Activated naive CD8-positive, alpha-beta T cell treated with anti-CD3 and anti-CD28 coated beads, Interleukin-2, amount 50 U/mL, for 24 hours (primary cell): ENCODE data around the gene PRDM8.

ENCODE experiments used
- ATAC-seq: fragments of 150-1000 bp; cut with Tn5 transposase; one replicate; pipeline ENCODE4 v1.10.0; 2021
- DNase-seq: peaks from one replicate; pipeline ENCODE4 v3.0.0; 2021
- H3K27ac Mint-ChIP-seq: one replicate; pipeline ENCODE4 v1.8.0; 2021; ENCODE audit warnings: mild to moderate bottlenecking, mixed read lengths
- H3K27me3 Mint-ChIP-seq: one replicate; pipeline ENCODE4 v1.8.0; 2021; ENCODE audit warnings: mixed read lengths
- H3K36me3 Mint-ChIP-seq: one replicate; pipeline ENCODE4 v1.8.0; 2021; ENCODE audit warnings: low read depth, mixed read lengths
- H3K4me1 Mint-ChIP-seq: one replicate; pipeline ENCODE4 v1.8.0; 2021; ENCODE audit warnings: mixed read lengths
- H3K4me3 Mint-ChIP-seq: one replicate; pipeline ENCODE4 v1.8.0; 2021; ENCODE audit warnings: mild to moderate bottlenecking, moderate library complexity, mixed read lengths
- H3K9me3 Mint-ChIP-seq: one replicate; pipeline ENCODE4 v1.8.0; 2021; ENCODE audit warnings: mixed read lengths

PRDM8 gene

DNA sequence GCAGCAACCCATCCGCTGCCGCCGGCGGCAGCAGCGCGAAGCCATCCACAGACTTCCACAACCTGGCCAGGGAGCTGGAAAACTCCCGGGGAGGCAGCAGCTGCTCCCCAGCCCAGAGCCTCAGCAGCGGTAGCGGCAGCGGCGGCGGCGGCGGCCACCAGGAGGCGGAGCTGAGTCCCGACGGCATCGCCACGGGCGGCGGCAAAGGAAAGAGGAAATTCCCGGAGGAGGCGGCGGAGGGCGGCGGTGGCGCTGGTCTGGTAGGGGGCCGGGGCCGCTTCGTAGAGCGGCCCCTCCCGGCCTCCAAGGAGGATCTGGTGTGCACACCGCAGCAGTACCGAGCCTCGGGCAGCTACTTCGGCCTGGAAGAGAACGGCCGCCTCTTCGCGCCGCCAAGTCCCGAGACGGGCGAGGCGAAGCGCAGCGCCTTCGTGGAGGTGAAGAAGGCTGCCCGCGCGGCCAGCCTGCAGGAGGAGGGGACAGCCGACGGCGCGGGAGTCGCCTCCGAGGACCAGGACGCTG, 4.9 kb downstream of the PRDM8 start:
- Mint-ChIP-seq H3K4me1 (peaks cover 26% of the 10 kb centered on the region), H3K9me3 (no peaks in the 10 kb centered on the region), H3K27me3 (peaks cover 13% of the 10 kb centered on the region), H3K27ac (peak overlapping the region; percentile 81), H3K4me3 (peak overlapping the region; percentile 67), H3K36me3 (no peaks in the 10 kb centered on the region)
- peak; percentile 85 for DNase-seq
- ATAC-seq, result peak; percentile 52

DNA sequence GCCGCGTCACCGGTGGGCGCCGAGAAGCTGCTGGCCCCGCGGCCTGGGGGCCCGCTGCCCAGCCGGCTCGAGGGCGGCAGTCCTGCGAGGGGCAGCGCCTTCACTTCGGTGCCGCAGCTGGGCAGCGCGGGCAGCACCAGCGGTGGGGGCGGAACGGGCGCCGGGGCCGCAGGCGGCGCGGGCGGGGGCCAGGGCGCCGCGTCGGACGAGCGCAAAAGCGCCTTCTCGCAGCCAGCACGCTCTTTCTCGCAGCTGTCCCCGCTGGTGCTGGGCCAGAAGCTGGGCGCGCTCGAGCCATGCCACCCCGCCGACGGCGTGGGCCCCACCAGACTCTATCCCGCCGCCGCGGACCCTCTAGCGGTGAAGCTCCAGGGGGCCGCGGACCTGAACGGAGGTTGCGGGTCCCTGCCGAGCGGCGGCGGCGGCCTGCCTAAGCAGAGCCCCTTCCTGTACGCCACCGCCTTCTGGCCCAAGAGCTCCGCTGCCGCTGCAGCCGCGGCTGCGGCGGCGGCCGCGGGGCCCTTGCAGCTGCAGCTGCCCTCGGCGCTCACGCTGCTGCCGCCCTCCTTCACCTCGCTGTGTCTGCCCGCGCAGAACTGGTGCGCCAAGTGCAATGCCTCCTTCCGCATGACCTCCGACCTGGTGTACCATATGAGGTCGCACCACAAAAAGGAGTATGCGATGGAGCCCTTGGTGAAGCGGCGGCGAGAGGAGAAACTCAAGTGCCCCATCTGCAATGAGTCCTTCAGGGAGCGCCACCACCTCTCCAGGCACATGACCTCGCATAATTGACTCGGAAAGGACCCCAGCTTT, 5.6 kb downstream of the PRDM8 start:
- Mint-ChIP-seq H3K9me3 (no peaks in the 10 kb centered on the region), H3K27me3 (peaks cover 11% of the 10 kb centered on the region), H3K36me3 (no peaks in the 10 kb centered on the region), H3K4me1 (peaks cover 21% of the 10 kb centered on the region), H3K4me3 (peak overlapping the region; percentile 81), H3K27ac (peak overlapping the region; percentile 71)
- DNase-seq (peak; percentile 53), ATAC-seq (peak; percentile 53)

DNA sequence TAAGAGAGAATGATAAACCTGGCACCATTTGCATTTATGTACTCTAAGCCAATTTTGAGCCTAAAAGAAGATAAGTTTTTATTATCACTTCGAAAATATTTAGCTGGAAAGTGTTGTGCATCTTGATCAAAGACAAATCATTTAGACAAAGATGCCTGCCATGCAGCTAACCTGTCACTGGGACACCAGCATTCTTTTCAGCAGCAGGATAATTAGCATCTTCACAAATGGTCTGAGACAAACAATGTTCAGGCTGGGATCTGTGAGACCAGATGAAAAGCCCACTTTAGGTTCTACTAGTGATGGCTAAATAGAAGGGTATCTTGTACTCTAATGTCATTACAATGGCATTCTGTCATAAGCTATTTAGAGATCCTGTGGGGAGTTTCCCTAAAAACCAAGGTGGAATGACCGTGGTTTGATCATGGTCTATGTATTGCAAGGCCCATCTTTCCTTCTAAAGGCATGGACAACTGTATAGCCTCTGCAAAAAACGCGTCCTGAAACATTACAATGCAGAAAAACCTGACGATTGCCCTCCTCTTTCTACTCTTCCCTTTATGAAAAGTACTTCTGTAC, 7.2 kb downstream of the PRDM8 start:
- Mint-ChIP-seq H3K27ac (no peak overlapping the region), H3K36me3 (no peaks in the 10 kb centered on the region), H3K4me3 (no peak overlapping the region), H3K9me3 (no peaks in the 10 kb centered on the region), H3K27me3 (peaks cover 9% of the 10 kb centered on the region), H3K4me1 (peaks cover 18% of the 10 kb centered on the region)
- no peak for ATAC-seq
- no peak for DNase-seq

DNA sequence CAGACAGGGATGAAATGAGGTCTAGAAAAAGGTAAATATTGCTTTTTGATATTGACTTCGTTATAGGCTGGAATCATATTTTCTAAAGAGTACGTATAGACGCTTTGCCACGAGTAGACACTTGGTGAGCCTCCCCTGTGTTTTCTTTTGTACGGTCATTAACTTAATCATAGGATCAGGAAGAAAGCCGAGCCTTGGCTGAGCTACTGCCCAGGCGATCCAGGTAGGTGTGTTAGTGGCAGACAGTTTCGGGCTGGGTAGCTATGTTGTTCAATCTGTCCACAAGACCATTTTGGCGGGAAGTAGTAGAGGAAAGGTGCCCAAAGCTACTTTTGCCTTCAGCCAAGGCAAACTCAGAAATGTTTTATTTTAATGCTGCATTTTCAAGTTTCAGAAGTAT, 8.8 kb downstream of the PRDM8 start:
- ATAC-seq (no peak), DNase-seq (no peak)
- peaks cover 16% of the 10 kb centered on the region for H3K4me1 Mint-ChIP-seq
- H3K9me3 Mint-ChIP-seq, result no peaks in the 10 kb centered on the region
- no peaks in the 10 kb centered on the region for H3K36me3 Mint-ChIP-seq
- H3K4me3 Mint-ChIP-seq, result no peak overlapping the region
- peaks cover 9% of the 10 kb centered on the region for H3K27me3 Mint-ChIP-seq
- no peak overlapping the region for H3K27ac Mint-ChIP-seq

DNA sequence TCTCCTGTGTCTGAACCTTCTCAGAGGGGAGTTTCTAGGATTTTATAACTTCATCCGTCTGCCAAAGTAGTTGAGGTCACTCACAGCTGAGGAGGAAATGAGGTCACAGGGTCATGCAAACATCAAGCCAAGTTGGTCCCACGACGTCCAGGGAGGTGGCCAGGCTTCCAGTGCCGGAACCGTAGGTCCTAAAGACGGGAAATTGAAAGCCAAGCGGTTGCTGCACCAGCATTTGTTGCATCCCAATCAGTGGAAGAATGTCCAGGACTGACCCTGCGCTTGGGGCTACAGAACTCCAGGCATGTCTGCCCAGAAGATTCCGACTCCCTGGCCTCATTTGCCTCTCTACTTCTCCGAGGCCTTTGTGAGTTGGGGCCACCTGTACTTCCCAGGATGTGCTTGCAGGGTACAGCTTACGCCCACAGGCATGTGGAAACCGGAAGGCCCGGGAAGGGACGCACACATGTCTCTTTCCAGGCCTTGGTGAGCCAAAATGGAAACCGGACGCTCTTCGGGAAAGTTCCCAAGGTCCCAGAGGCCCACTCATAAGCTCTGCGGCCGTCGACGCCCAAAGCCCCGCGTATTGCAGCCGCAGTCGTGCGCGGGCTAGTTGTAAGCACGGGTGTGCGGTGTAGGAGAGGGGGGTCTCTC, 9.3 kb downstream of the PRDM8 start:
- DNase-seq, result no peak
- no peak overlapping the region for H3K4me3 Mint-ChIP-seq
- H3K27me3 Mint-ChIP-seq, result peaks cover 9% of the 10 kb centered on the region
- no peak overlapping the region for H3K27ac Mint-ChIP-seq
- H3K36me3 Mint-ChIP-seq, result no peaks in the 10 kb centered on the region
- no peak for ATAC-seq
- no peaks in the 10 kb centered on the region for H3K9me3 Mint-ChIP-seq
- peaks cover 10% of the 10 kb centered on the region for H3K4me1 Mint-ChIP-seq

DNA sequence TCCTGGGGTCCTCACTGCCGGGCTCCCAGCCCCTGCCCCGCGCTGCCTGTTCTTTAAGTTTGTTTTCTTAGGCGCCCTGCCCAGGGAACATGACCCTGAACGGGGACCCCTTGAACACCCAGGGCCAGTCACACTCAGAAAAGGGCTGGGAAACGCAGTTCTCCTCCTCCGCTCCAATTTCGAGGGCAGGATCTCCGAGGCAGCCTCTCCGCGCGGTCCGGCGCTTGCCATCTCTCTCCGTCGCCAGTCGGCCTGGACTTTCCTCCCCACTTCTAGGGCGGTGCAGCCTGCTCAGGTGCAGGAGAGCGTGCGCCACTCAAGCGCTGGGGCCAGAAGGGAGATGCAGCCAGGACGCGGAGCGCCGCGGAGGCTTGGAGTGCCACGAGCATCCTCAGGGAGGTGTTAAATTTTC, 9.9 kb downstream of the PRDM8 start:
- ATAC-seq (no peak), DNase-seq (no peak)
- Mint-ChIP-seq H3K4me1 (peaks cover 8% of the 10 kb centered on the region), H3K27me3 (peaks cover 12% of the 10 kb centered on the region), H3K4me3 (no peak overlapping the region), H3K36me3 (no peaks in the 10 kb centered on the region), H3K27ac (no peak overlapping the region), H3K9me3 (no peaks in the 10 kb centered on the region)

- Mint-ChIP-seq H3K9me3 (no peaks in the 10 kb centered on the region), H3K27ac (no peak overlapping the region), H3K4me3 (no peak overlapping the region), H3K27me3 (peaks cover 12% of the 10 kb centered on the region), H3K4me1 (peaks cover 8% of the 10 kb centered on the region), H3K36me3 (no peaks in the 10 kb centered on the region)
- ATAC-seq (no peak), DNase-seq (no peak)
Measured at GRCh38 chr4:80207664-80208063, 10.4 kb downstream of the PRDM8 start.

- Mint-ChIP-seq H3K27me3 (peaks cover 9% of the 10 kb centered on the region), H3K36me3 (no peaks in the 10 kb centered on the region), H3K9me3 (no peaks in the 10 kb centered on the region), H3K4me1 (peaks cover 2% of the 10 kb centered on the region), H3K27ac (no peak overlapping the region), H3K4me3 (no peak overlapping the region)
- DNase-seq (no peak), ATAC-seq (no peak)
Measured at GRCh38 chr4:80208610-80209339, 11.5 kb downstream of the PRDM8 start.

- H3K4me3 Mint-ChIP-seq, result no peak overlapping the region
- no peaks in the 10 kb centered on the region for H3K36me3 Mint-ChIP-seq
Measured at GRCh38 chr4:80209340-80209701, 12.0 kb downstream of the PRDM8 start.

GRCh38 chr4:80210549-80210948, 13.2 kb downstream of the PRDM8 start:
- Mint-ChIP-seq H3K4me1 (no peaks in the 10 kb centered on the region), H3K9me3 (no peaks in the 10 kb centered on the region), H3K27me3 (peaks cover 9% of the 10 kb centered on the region), H3K36me3 (no peaks in the 10 kb centered on the region), H3K4me3 (no peak overlapping the region), H3K27ac (no peak overlapping the region)
- DNase-seq (no peak), ATAC-seq (no peak)

More at GRCh38 chr4:80209340-80209701, 12.0 kb downstream of the PRDM8 start:
- Mint-ChIP-seq H3K27me3 (peaks cover 9% of the 10 kb centered on the region), H3K27ac (no peak overlapping the region), H3K4me1 (peaks cover 2% of the 10 kb centered on the region), H3K9me3 (no peaks in the 10 kb centered on the region)
- DNase-seq (no peak), ATAC-seq (no peak)

GRCh38 chr4:80213117-80213815, 16.0 kb downstream of the PRDM8 start:
- Mint-ChIP-seq H3K36me3 (no peaks in the 10 kb centered on the region), H3K27me3 (peaks cover 15% of the 10 kb centered on the region), H3K27ac (no peak overlapping the region), H3K9me3 (no peaks in the 10 kb centered on the region), H3K4me3 (no peak overlapping the region), H3K4me1 (no peaks in the 10 kb centered on the region)
- ATAC-seq, result no peak
- DNase-seq, result no peak

DNA sequence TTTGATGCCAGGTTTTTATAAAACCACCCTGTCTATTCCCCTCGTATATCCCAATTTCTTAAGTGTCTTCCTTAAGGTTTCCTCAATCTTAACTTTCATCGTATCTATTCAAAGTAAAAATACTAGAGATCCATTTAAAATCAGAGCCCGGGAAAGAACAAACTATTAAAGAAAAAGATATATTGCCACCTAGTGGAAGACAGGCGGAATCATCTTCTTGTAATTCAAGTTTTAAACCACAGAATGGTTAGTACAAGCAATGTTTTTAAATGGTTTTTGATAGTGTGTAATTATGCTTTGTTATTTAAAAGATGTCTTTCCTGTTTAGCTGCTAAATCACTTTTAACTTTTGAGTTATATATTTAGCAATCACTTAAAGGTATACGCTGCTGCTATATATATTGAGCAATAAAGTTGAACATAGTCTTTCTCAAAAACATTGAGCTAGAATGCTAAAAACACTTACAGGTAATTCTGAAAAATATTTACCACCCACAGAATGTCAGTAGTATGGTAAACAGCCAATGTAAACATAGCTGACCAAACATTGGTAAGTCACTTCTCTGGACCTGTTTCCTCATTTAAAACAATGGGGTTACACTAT, 18.2 kb downstream of the PRDM8 start:
- Mint-ChIP-seq H3K4me3 (no peak overlapping the region), H3K27ac (no peak overlapping the region), H3K27me3 (peaks cover 21% of the 10 kb centered on the region), H3K36me3 (no peaks in the 10 kb centered on the region), H3K9me3 (no peaks in the 10 kb centered on the region), H3K4me1 (no peaks in the 10 kb centered on the region)
- no peak for DNase-seq
- ATAC-seq, result no peak

DNA sequence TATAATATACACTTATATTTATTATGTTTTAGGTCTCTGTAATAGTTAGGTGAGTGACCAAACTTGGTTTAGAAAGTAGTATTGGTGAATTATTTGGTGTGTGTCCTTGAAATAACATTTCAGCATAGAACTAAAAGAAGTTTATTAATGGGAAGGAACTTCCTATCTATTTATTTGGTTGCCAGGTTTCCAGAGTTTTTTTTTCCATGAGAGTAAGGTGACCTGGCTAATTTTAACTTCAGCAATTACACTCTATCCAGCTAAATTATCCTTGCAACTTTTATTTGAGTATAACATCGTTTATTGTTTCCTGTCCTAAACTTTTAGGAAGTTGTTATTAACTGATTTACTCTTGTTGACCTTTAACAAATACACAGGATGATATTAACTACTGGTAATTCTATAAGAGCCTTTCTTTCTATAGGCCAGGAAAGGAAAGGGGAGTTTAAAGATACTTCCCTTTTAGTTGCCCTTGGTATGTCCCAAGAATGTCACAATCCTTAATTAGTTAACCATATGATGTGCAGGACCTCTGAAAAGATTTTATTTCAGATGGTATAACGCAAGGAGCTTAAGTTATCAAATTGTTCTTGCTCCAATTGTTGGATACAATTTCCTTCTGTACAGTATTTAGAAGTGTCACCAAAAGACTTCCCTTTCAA, 18.9 kb downstream of the PRDM8 start:
- Mint-ChIP-seq H3K4me1 (no peaks in the 10 kb centered on the region), H3K36me3 (no peaks in the 10 kb centered on the region), H3K27me3 (peaks cover 23% of the 10 kb centered on the region), H3K27ac (no peak overlapping the region), H3K9me3 (no peaks in the 10 kb centered on the region), H3K4me3 (no peak overlapping the region)
- DNase-seq (no peak), ATAC-seq (no peak)
